ENCODE results near the gene IRX3. TPM values are rescaled to one million over a fixed set of nuclear protein-coding genes. Genes with fewer than 3 reads are reported as not detected.

The IRX3 gene
- total RNA-seq, 2 donors from 2014 or later: 0.54 TPM; not detected in 1

- Histone ChIP-seq H3K4me1 (no peaks in the 10 kb centered on the region), H3K9me3 (no peaks in the 10 kb centered on the region), H3K4me3 (no peak overlapping the region), H3K27ac (no peak overlapping the region), H3K9ac (ENCODE audit: low read depth in 2 of 2, low read length in 2 of 2) (no peak overlapping the region), H3K27me3 (no peaks in the 10 kb centered on the region), H3K36me3 (no peaks in the 10 kb centered on the region)
- no peak for DNase-seq
- no peak for TF ChIP-seq CTCF (IDR thresholded peaks at IDR 0.05)
- intact Hi-C loops (cut with DNase I): no loop called here
These were observed 42.3 kb downstream of the IRX3 start for GRCh38 chr16:54244061-54244886.

- intact Hi-C loops (cut with DNase I): no loop called here
- Histone ChIP-seq H3K9me3 (no peaks in the 10 kb centered on the region), H3K36me3 (no peaks in the 10 kb centered on the region), H3K9ac (ENCODE audit: low read depth in 2 of 2, low read length in 2 of 2) (no peak overlapping the region), H3K4me3 (no peak overlapping the region), H3K27ac (no peak overlapping the region), H3K4me1 (no peaks in the 10 kb centered on the region), H3K27me3 (no peaks in the 10 kb centered on the region)
- no peak for DNase-seq
- no peak for TF ChIP-seq CTCF (IDR thresholded peaks at IDR 0.05)
These were observed 43.4 kb downstream of the IRX3 start for GRCh38 chr16:54243202-54243601.

GRCh38 chr16:54242199-54242598 is 44.4 kb downstream of the IRX3 start:
- Histone ChIP-seq H3K27ac (no peak overlapping the region), H3K9me3 (no peaks in the 10 kb centered on the region), H3K9ac (ENCODE audit: low read depth in 2 of 2, low read length in 2 of 2) (no peak overlapping the region), H3K4me3 (no peak overlapping the region), H3K4me1 (no peaks in the 10 kb centered on the region), H3K36me3 (no peaks in the 10 kb centered on the region), H3K27me3 (no peaks in the 10 kb centered on the region)
- DNase-seq: no peak
- intact Hi-C loops (cut with DNase I): no loop called here
- no peak for TF ChIP-seq CTCF (IDR thresholded peaks at IDR 0.05)

GRCh38 chr16:54241525-54241924 is 45.1 kb downstream of the IRX3 start:
- TF ChIP-seq CTCF (IDR thresholded peaks at IDR 0.05): no peak
- Histone ChIP-seq H3K9ac (ENCODE audit: low read depth in 2 of 2, low read length in 2 of 2) (no peak overlapping the region), H3K36me3 (no peaks in the 10 kb centered on the region), H3K9me3 (no peaks in the 10 kb centered on the region), H3K4me3 (no peak overlapping the region), H3K4me1 (no peaks in the 10 kb centered on the region), H3K27me3 (no peaks in the 10 kb centered on the region), H3K27ac (no peak overlapping the region)
- no peak for DNase-seq
- intact Hi-C loops (cut with DNase I): no loop called here

GRCh38 chr16:54240271-54241129 is 46.1 kb downstream of the IRX3 start:
- H3K27ac ChIP-seq: no peak overlapping the region
- intact Hi-C loops (cut with DNase I): no loop called here
- no peak for DNase-seq

More at GRCh38 chr16:54240271-54241129, 46.1 kb downstream of the IRX3 start:
- Histone ChIP-seq H3K4me1 (no peaks in the 10 kb centered on the region), H3K9me3 (no peaks in the 10 kb centered on the region), H3K9ac (ENCODE audit: low read depth in 2 of 2, low read length in 2 of 2) (no peak overlapping the region), H3K4me3 (no peak overlapping the region), H3K36me3 (no peaks in the 10 kb centered on the region), H3K27me3 (no peaks in the 10 kb centered on the region)
- no peak for TF ChIP-seq CTCF (IDR thresholded peaks at IDR 0.05)
